IMR-90 (cell line): ENCODE data around the gene MAP2K6. TPM values are rescaled to one million over a fixed set of nuclear protein-coding genes. Genes with fewer than 3 reads are reported as not detected.

ENCODE experiments used
- ATAC-seq: fragments of 200-7000 bp; cut with Tn5 transposase; 2 replicates; pipeline ENCODE4 v1.9.1; 2020; ENCODE audit warnings: low read depth, mild to moderate bottlenecking, moderate library complexity
- BruUV-seq: library from RNA; stranded (reverse); fragments of 400-500 nt; replicated peaks from 2 replicates; lab custom pipeline; 2021; lab: Mats Ljungman, UMichigan
- CTCF ChIA-PET: fragments of 300-600 bp; formaldehyde crosslinking; extraction: SDS; loops from one replicate; lab custom pipeline; 2021; ENCODE audit warnings: antibody characterized with exemption; lab: Yijun Ruan, JAX
- POLR2A ChIA-PET: fragments of 300-600 bp; sonication (Branson Sonifier 250); formaldehyde crosslinking; loops from one replicate; lab custom pipeline; 2022; ENCODE audit warnings: antibody characterized with exemption; ENCODE audit not compliant: unreplicated experiment; lab: Charles Lee
- DNase-seq: peaks from one replicate; pipeline ENCODE4 v3.0.0; 2013
- H2AFZ ChIP-seq: replicated peaks from 2 replicates; pipeline ENCODE3; 2013; ENCODE audit warnings: low read length, mild to moderate bottlenecking; ENCODE audit not compliant: poor library complexity
- H2AK5ac ChIP-seq: 2 replicates; pipeline ENCODE4 v1.6.1; 2013; ENCODE audit warnings: low read depth, low read length, inconsistent platforms
- H2AK9ac ChIP-seq: replicated peaks from 2 replicates; pipeline ENCODE3; 2013; ENCODE audit warnings: mild to moderate bottlenecking, low read depth, low read length, moderate library complexity; ENCODE audit not compliant: poor library complexity
- H2BK120ac ChIP-seq: 2 replicates; pipeline ENCODE4 v1.6.1; 2013; ENCODE audit warnings: low read depth, low read length, inconsistent platforms
- H2BK15ac ChIP-seq: 3 replicates; pipeline ENCODE4 v1.6.1; 2013; ENCODE audit warnings: low read depth, low read length, inconsistent platforms
- H2BK20ac ChIP-seq: 2 replicates; pipeline ENCODE4 v1.6.1; 2013; ENCODE audit warnings: low read depth, mild to moderate bottlenecking, inconsistent platforms, low read length, moderate library complexity
- H2BK5ac ChIP-seq: 2 replicates; pipeline ENCODE4 v1.6.1; 2013; ENCODE audit warnings: mild to moderate bottlenecking, low read depth, low read length, inconsistent platforms; ENCODE audit not compliant: poor library complexity, severe bottlenecking
- H3K14ac ChIP-seq: replicated peaks from 2 replicates; pipeline ENCODE4 v1.6.1; 2013; ENCODE audit warnings: low read depth, low read length, inconsistent platforms
- H3K18ac ChIP-seq: 2 replicates; pipeline ENCODE4 v1.6.1; 2013; ENCODE audit warnings: low read depth, low read length, control low read depth
- H3K23ac ChIP-seq: 2 replicates; pipeline ENCODE4 v1.6.1; 2013; ENCODE audit warnings: low read depth, low read length, inconsistent platforms
- H3K27ac ChIP-seq: 2 replicates; pipeline ENCODE4 v1.5.1; 2013; ENCODE audit warnings: mild to moderate bottlenecking, control low read depth, low read length; ENCODE audit not compliant: insufficient read depth
- H3K27me3 ChIP-seq: 2 replicates; pipeline ENCODE4 v1.6.1; 2013; ENCODE audit warnings: low read length; ENCODE audit not compliant: control insufficient read depth, insufficient read depth
- H3K36me3 ChIP-seq: 2 replicates; pipeline ENCODE4 v1.6.1; 2013; ENCODE audit warnings: low read length, mixed read lengths; ENCODE audit not compliant: control insufficient read depth, insufficient read depth
- H3K4ac ChIP-seq: 2 replicates; pipeline ENCODE4 v1.6.1; 2013; ENCODE audit warnings: low read depth, low read length, inconsistent platforms
- H3K4me1 ChIP-seq: 2 replicates; pipeline ENCODE4 v1.6.1; 2013; ENCODE audit warnings: low read length, mixed read lengths; ENCODE audit not compliant: control insufficient read depth, insufficient read depth
- H3K4me2 ChIP-seq: 2 replicates; pipeline ENCODE4 v1.6.1; 2013; ENCODE audit warnings: low read depth, mild to moderate bottlenecking, control low read depth, low read length, moderate library complexity
- H3K4me3 ChIP-seq: 2 replicates; pipeline ENCODE4 v1.5.1; 2013; ENCODE audit warnings: low read depth, mild to moderate bottlenecking, control low read depth, low read length, moderate library complexity; ENCODE audit not compliant: insufficient read depth
- H3K56ac ChIP-seq: 2 replicates; pipeline ENCODE4 v1.6.1; 2013; ENCODE audit warnings: low read length, inconsistent platforms; ENCODE audit not compliant: insufficient read depth; ENCODE audit errors: extremely low read depth
- H3K79me1 ChIP-seq, 2 experiments: 2 replicates each; pipeline ENCODE4 v1.6.1; 2013; ENCODE audit warnings: low read length in 2 of 2, inconsistent platforms in 1 of 2, low read depth in 1 of 2
- H3K9ac ChIP-seq: 2 replicates; pipeline ENCODE4 v1.6.1; 2013; ENCODE audit warnings: low read depth, low read length, control low read depth
- H3K9me1 ChIP-seq: 2 replicates; pipeline ENCODE4 v1.6.1; 2013; ENCODE audit warnings: low read length, inconsistent platforms; ENCODE audit not compliant: insufficient read depth
- H3K9me3 ChIP-seq: 2 replicates; pipeline ENCODE4 v1.6.1; 2013; ENCODE audit warnings: low read length; ENCODE audit not compliant: control insufficient read depth, insufficient read depth
- H4K20me1 ChIP-seq: 2 replicates; pipeline ENCODE4 v1.6.1; 2013; ENCODE audit warnings: low read length, inconsistent platforms; ENCODE audit not compliant: insufficient read depth
- H4K5ac ChIP-seq: 2 replicates; pipeline ENCODE4 v1.6.1; 2013; ENCODE audit warnings: mild to moderate bottlenecking, low read depth, low read length, control low read depth
- H4K8ac ChIP-seq, 2 experiments: 2 replicates each; pipeline ENCODE4 v1.6.1; 2013; ENCODE audit warnings: low read depth in 2 of 2, low read length in 2 of 2, control low read depth in 1 of 2, inconsistent platforms in 1 of 2
- H4K91ac ChIP-seq: 2 replicates; pipeline ENCODE4 v1.6.1; 2013; ENCODE audit warnings: low read depth, low read length, inconsistent platforms; ENCODE audit not compliant: insufficient read depth
- CEBPB ChIP-seq: IDR thresholded peaks from 2 replicates; pipeline ENCODE4 v1.6.1; 2012; ENCODE audit warnings: low read depth, low read length, improper control_type of control experiment
- CHD1 ChIP-seq: IDR thresholded peaks from 2 replicates; pipeline ENCODE4 v1.6.1; 2012; ENCODE audit warnings: low read depth, low read length, improper control_type of control experiment
- CTCF ChIP-seq: conservative IDR thresholded peaks from 2 replicates; pipeline ENCODE4 v1.5.1; 2012; ENCODE audit warnings: mild to moderate bottlenecking, low read depth, low read length, improper control_type of control experiment
- ELK1 ChIP-seq: fragments of 150-350 bp; IDR thresholded peaks from 2 replicates; pipeline ENCODE4 v1.6.1; 2016; ENCODE audit warnings: low read depth, mild to moderate bottlenecking, low read length, moderate library complexity, borderline replicate concordance
- MAZ ChIP-seq: IDR thresholded peaks from 2 replicates; pipeline ENCODE4 v1.6.1; 2012; ENCODE audit warnings: low read depth, mild to moderate bottlenecking, low read length, improper control_type of control experiment, moderate library complexity, borderline replicate concordance
- MXI1 ChIP-seq: IDR thresholded peaks from 2 replicates; pipeline ENCODE4 v1.6.1; 2012; ENCODE audit warnings: low read depth, mild to moderate bottlenecking, low read length, moderate library complexity, borderline replicate concordance
- NFE2L2 ChIP-seq: fragments of 150-350 bp; IDR thresholded peaks from 2 replicates; pipeline ENCODE4 v1.6.1; 2016; ENCODE audit warnings: low read depth, mild to moderate bottlenecking, low read length
- POLR2A ChIP-seq: IDR thresholded peaks from 2 replicates; pipeline ENCODE4 v1.6.1; 2012; ENCODE audit warnings: mild to moderate bottlenecking, low read depth, low read length
- RFX5 ChIP-seq: IDR thresholded peaks from 2 replicates; pipeline ENCODE4 v1.8.0; 2012; ENCODE audit warnings: low read depth, mild to moderate bottlenecking, low read length, moderate library complexity
- SMC3 ChIP-seq: fragments of 150-350 bp; IDR thresholded peaks from 2 replicates; pipeline ENCODE4 v1.6.1; 2016; ENCODE audit warnings: low read depth, mild to moderate bottlenecking, antibody characterized with exemption, low read length, moderate library complexity
- USF2 ChIP-seq: fragments of 150-350 bp; IDR thresholded peaks from 2 replicates; pipeline ENCODE4 v1.6.1; 2017; ENCODE audit warnings: mild to moderate bottlenecking, antibody characterized with exemption, low read length, low read depth
- WGBS, 2 experiments: methylation state at CpG; one replicate each; pipeline versions ENCODE4 v1.1.5 to v1.1.7; 2013; ENCODE audit warnings: missing lambda C conversion rate in 2 of 2; ENCODE audit not compliant: insufficient read length in 1 of 2; ENCODE audit errors: extremely low coverage in 2 of 2; 5-methylcytosine and 5-hydroxymethylcytosine counted together
- dilution Hi-C: fragments of 300-500 bp; cut with HindIII; formaldehyde crosslinking; loops from one replicate; pipeline ENCODE4 v1.14.3; 2018; ENCODE audit warnings: low sequenced_read_pairs; ENCODE audit not compliant: unreplicated experiment
- in situ Hi-C: fragments of 300-500 bp; cut with MboI; formaldehyde crosslinking; loops from 3 replicates; pipeline ENCODE4 v1.14.3; 2019; ENCODE audit warnings: low sequenced_read_pairs, inconsistent platforms, mixed read lengths
- intact Hi-C: fragments of 100-400 bp; cut with micrococcal nuclease; formaldehyde crosslinking; loops from 2 replicates; pipeline ENCODE4 v1.10.0; 2022
- polyA plus RNA-seq, 3 experiments: library from polyadenylated mRNA; depleted of rRNA; stranded (reverse); fragments of >200 nt; gene quantifications; 2 replicates each; pipeline ENCODE4 v1.2.3, GENCODE V29; 2012; ENCODE audit warnings: low replicate concordance in 1 of 3
- total RNA-seq: library from RNA; depleted of rRNA; stranded (reverse); fragments of >200 nt; gene quantifications from 2 replicates; pipeline ENCODE4 v1.2.3, GENCODE V29; 2012

MAP2K6 gene
- total and polyA plus RNA-seq, 2 of the 4 experiments (the other 2 are of a cell fraction) = 2.4 to 5.7 TPM

DNA sequence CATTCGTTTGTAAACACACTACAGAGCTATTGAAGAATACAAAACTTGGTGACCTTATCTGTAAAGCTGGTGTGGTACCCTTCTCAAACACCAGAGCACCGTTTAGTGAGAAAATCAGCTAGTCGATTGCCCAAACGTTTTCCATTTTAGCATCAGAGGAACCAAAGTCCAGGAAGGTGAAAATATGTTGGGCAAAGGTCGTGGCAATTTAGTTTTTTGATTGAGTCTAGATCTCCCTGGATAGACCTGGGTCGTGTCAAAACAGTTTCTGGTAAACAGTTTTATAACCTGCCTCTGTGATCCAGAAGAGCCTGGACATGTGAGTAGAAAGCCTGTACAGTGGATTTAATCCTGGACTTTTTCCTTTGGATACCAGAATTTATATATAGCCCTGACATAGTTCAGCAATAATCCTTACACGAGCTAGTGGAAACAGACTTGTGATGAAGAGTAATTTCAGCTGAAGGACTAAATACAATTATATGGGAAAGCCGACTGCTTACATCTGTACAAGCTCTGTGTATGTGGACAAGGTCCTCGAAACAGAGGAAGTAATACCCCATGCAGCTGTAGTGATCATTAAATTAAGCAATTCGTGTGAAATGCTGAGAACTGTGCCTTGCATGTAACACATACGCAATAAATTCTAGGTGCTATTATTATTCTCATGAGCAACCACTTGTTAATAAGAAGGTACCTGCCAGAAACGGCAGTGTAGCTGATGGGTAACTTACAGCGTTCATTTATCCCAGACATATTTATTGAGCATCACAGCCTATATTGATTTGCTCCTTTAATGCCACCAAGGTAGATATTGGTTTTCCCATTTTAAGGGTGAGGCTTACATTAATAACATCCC is 72.5 kb downstream of the MAP2K6 start (continued):
- no peak for TF ChIP-seq ELK1

- Histone ChIP-seq H2BK20ac (no peak overlapping the region), H3K23ac (no peak overlapping the region), H3K4me1 (no peaks in the 10 kb centered on the region), H3K18ac (no peak overlapping the region), H3K4me2 (no peak overlapping the region), H3K36me3 (no peaks in the 10 kb centered on the region), H3K9ac (no peak overlapping the region), H3K4ac (no peak overlapping the region), H2AK5ac (no peak overlapping the region), H3K56ac (no peak overlapping the region), H4K8ac (no peak overlapping the region), H2AFZ (no peak overlapping the region), H3K9me3 (no peaks in the 10 kb centered on the region), H2BK5ac (no peak overlapping the region), H2AK9ac (no peak overlapping the region), H4K91ac (no peak overlapping the region), H3K79me1 (no peaks in the 10 kb centered on the region), H2BK15ac (no peak overlapping the region), H3K4me3 (no peak overlapping the region), H3K9me1 (no peaks in the 10 kb centered on the region), H3K14ac (no peak overlapping the region), H3K27ac (no peak overlapping the region), H4K20me1 (no peaks in the 10 kb centered on the region), H2BK120ac (no peak overlapping the region), H4K5ac (no peak overlapping the region), H3K27me3 (no peaks in the 10 kb centered on the region)
- DNase-seq = no peak
- TF ChIP-seq CEBPB (no peak), CTCF (no peak), RFX5 (no peak), CHD1 (no peak), USF2 (no peak), NFE2L2 (no peak), POLR2A (no peak), SMC3 (no peak), MAZ (no peak), MXI1 (no peak)
- intact Hi-C loops = no loop called here
- WGBS, 2 experiments = no CpG with 5 or more reads among the region's 4 CpGs
- CTCF ChIA-PET = no interaction called here
- dilution Hi-C loops = no loop called here
- in situ Hi-C loops = loop anchor here (25.0 kb wide), 1 partner anchor 702 kb away; no protein-coding TSS in a partner anchor
- no TSS peak for BruUV-seq
- no peak for ATAC-seq
- POLR2A ChIA-PET = no interaction called here
These were observed 74.8 kb downstream of the MAP2K6 start for GRCh38 chr17:69489313-69489712.
